ENCODE measurements around the gene PRUNE2.

The PRUNE2 gene

DNA sequence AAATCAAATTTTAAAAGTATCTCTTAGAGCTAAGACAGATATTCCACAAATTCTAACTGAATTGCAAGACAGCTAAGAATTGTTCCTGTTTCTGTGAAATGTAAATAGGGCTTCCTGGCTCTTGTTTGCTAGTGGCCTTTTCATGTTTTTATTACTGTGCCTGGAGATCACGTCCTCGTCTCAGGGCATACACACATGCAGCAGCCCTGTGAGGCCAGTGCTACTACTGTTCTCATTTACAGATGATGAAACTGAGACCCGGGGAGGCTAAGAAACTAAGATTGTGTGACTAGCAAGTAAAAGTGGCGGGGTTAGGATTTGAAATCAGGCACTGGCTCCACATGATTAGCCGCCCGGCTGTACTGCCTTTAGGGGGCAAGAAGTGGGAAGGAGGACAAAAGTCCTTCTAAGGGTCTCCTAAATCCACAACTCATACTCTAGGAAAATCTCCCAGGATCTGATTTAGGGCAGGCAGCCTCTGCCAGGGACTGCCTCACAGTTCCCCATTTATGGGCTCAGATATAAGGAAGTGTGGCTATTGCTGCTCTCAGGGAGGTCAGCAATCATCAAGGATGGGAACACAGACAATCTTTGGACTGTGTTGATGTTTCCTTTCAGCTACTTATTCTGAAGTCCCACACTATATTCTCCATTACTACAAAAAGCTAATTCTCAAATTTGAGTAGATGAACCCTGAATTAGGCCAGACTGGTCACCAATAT is 7.9 kb downstream of the PRUNE2 start:
- no peak for DNase-seq

DNA sequence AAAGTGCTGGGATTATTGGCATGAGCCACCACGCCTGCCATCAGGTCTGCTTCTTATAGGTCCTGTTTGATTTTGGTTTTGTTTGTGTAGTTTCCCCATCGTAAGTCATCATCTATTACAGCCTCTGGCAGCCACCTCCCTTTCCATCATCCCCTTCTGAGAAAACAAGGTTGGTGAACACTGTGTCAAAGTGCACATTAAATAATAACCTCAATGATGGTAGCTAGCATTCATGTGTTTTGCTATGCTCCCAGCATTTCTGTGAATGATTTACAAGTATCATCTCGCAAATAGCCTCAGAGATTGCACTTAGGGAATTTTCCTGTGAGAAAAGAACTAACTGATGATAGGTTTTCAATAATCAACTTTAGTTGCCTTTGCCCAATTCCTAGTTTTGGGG is 9.9 kb downstream of the PRUNE2 start:
- no peak for DNase-seq

- no peak for DNase-seq
Measured at GRCh38 chr9:76895186-76895585, 10.7 kb downstream of the PRUNE2 start.

- DNase-seq = no peak
Measured at GRCh38 chr9:76894198-76894597, 11.7 kb downstream of the PRUNE2 start.

DNA sequence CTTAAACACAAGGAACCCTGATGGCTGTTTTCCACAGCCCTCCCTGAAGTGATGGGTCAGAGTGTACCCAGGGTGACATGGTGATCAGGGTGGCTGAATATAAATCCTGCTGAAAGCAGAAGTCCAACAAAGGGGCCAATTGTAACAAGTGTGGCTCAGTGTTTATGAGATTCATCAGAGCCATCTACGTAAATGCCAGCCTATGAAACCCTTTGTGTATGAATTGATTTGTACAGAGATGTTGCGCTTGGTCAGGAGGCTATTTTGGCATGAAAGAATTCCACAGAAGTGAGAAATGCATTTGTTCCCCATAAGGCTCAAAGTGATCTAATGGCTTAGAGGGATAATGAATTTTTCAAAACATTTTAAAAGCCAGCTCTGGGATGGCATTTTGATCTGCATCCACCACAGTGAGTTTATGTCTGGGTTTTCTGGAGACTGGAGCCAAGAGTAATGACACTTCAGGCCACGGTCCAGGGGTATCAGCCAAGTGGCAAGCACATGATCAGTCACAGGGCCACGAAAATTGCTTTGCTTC is 12.4 kb downstream of the PRUNE2 start:
- DNase-seq = no peak

DNA sequence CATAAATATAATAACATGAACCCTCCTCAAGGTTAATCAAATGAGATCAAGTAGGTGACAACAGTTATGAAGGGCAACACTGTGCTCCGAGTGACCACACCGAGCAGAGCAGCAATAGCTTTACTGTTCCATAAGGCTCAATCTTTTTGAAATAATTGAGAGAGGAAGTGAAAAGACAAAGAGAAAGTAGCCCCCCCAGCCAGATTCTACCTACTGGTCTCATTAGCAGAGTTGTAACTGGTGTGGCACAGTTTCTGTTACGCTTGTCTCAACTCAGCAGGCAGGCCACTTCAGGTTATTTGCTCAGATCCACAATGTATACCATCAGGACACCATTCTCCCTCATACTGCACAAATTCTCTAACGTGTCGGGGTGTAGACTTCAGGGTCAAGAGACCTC is 14.0 kb downstream of the PRUNE2 start:
- no peak for DNase-seq

DNA sequence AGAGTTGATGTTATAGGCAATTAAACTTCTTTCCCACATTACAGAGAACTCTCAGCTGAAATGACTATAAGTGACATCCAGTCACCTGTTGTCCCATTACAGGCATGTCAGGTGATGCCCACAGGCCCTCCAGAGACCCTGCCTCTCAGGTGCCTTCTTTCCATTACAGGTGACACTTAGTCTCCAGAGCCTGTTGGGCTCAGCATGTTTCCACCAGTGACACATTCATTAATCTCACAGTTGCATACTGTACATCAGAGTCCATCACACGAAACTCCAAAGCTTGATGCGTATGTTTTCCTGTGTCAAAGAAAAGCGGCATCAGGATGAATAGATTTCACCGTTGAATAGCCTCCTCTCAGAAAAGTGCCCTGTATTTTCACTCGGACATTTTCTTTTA is 14.6 kb downstream of the PRUNE2 start:
- no peak for DNase-seq

GRCh38 chr9:76887951-76888350 is 18.0 kb downstream of the PRUNE2 start:
- no peak for DNase-seq

GRCh38 chr9:76887003-76887821 is 18.7 kb downstream of the PRUNE2 start:
- DNase-seq = no peak

DNA sequence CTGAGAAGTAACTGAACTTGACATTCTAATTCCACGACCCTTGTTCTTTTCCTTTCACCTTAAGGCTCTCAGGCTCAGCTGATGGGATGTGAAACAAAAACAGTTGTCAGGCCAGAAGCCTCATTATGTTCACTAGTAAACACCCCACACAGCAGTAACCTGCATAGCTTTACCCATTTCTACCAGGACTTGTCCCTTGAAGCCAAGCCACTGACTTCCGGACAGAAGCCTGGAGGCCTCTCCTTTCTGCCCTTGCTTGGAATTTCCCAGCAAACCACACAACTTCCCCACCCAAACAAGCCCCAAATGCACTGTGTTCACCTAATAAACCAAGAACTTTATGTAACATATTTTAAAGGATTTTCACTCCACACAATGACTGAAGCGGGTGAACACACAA is 19.6 kb downstream of the PRUNE2 start:
- no peak for DNase-seq

DNA sequence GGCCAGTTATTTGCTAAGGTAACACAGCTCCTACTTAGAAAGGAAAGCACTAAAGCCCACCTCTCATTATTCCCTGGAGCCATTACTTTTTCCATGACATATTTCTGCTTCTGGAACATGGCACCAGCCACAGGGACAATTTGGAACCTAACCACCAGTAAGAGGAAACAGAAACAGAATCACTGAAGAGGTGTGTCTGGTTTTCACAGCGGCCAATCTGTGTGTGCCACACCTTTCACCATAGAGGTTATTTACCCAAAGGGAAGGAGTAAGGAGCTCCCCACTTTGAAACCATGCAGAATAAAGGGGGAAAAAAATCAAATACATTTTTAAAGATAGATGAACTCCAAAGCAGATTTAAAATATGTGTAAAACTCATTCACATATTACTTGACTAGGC is 21.1 kb downstream of the PRUNE2 start:
- no peak for DNase-seq

DNA sequence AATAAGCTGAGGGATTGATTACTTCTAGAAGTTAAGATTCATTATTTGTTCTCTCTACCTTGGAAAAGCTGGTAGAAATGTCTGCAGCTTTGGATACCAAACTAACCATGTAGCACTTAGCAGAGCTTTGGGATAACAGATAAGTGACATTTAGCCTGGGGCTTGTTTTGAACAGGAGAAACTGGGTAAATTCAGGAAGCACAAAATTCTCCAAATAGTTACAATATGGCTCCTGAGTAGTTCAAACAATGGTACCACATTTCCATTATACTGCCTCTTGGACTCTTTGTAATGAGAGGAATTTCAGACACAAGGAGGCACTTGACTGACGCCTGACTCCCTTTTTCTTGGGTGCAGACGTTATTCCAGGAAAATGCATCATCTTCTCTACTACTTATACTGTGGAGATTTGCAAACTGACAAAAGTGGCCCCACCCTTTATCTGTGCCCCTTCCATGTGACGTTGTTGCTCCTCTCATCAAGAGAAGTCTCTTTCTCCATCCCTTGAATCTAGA is 22.5 kb downstream of the PRUNE2 start:
- no peak for DNase-seq

GRCh38 chr9:76882686-76883085 is 23.2 kb downstream of the PRUNE2 start:
- DNase-seq = no peak

GRCh38 chr9:76880210-76880609 is 25.7 kb downstream of the PRUNE2 start:
- DNase-seq = no peak

GRCh38 chr9:76878933-76879332 is 27.0 kb downstream of the PRUNE2 start:
- no peak for DNase-seq

- DNase-seq = no peak
Measured at GRCh38 chr9:76877961-76878360, 28.0 kb downstream of the PRUNE2 start.

- no peak for DNase-seq
Measured at GRCh38 chr9:76876098-76876497, 29.8 kb downstream of the PRUNE2 start.

DNA sequence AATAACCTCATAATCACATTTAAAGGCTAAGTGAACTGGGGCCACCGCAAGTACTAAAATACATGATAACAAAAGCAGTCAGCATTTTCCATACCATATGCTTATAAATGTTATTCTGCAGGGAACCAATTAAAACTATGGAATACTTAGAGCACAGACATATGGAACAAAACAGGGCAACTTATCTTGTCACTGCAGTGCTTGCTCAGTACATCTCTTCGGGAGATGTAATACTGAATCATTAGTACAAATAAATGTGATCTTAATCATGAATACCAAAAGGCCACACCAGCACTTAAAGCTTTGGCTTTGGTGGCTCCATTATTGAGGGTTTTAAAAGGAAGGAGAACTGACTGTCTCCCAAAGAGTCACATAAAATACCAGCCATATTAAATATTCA is 32.1 kb downstream of the PRUNE2 start:
- DNase-seq = no peak

DNA sequence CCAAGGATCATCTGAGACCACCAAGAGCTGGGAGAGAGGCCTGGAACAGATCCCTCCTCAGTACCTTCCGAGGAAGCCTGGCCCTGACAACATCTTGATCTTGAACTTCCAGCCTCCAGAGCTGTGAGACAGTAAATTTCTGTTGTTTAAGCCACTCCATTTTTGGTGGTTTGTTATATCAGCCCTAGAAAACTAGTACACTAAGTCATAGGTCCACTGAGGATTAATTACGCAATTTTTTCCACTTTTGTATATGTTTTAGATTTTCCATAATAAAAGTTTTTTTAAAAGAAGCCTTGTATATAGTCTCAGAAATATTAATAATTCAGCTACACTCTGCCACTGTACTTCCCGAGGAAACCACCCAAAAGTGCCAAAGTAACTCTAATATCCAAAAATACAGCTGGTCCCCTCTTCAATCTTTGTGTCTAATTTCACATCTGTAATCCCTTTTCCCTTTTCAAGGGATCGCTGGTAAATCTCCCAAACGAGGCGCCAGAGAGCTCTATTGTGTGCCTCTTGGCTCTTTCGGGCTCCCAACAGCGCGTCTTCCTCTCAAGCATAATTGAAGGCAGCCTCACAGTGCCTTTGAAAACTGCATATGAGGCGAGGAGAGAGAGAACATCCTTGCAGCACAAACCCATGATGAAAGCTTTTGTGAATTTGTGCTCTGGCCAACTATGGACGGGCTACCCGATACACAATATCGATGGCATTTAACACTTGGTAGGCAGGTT is 32.7 kb downstream of the PRUNE2 start:
- no peak for DNase-seq

DNA sequence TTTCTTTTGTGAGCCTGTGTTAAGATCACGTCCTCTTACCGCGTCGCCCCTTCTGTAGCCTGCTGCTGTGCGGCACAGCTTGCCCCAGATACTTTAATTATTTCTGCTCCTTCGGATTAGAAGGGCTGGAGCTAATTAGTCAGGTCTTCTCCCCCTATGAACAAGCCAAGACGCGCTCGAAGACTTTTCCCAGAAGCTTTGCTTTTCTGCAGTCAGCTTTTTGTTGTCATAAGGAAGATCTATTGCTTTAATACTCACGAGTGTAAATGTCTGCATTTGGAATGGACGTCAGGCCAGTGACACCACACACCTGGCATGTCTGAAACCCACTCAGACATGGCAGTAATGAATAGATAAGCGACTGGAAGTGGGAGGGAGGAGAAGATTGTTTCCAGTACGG is 37.0 kb downstream of the PRUNE2 start:
- no peak for DNase-seq

DNA sequence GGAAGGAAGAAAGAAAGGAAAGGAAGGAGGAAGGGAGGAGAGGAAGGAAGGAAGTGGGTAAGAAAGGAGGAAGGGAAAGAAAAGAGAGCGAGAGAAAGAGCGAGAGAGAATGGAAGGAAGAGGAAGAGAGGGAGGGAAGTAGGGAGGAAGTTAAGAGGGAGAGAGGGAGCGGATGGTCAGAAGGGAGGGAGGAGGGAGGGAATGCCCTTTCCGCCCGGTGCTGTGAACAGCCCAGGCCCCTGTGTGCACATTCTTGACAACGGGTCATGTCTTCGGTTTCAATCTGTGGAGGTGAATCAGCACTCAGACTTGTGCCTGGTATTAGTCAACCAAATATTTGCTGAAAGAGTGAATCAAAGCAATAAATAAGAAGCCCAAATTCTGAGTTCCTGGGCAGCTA is 39.2 kb downstream of the PRUNE2 start:
- DNase-seq = no peak

DNA sequence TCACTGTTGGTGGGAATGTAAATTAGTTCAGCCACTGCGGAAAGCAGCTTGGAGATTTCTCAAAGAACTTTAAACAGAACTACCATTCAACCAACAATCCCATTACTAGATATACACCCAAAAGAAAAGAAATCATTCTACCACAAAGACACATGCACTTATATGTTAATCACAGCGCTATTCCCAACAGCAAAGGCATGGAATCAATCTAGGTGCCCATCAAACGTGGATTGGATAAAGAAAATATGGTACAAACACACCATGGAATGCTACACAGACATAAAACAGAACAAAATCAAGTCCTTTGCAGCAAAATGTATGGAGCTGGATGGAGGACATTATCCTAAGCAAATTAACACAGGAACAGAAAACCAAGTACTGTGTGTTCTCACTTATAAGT is 42.1 kb downstream of the PRUNE2 start:
- no peak for DNase-seq

- DNase-seq = no peak
Measured at GRCh38 chr9:76859860-76860259, 46.1 kb downstream of the PRUNE2 start.
